RWPE2 (cell line): ENCODE measurements around the gene CILP.
"Not testable (repeated sequence)": the region's sequence is repeated elsewhere in the genome, so short reads cannot be mapped to it uniquely, and the experiment has no call there.

ENCODE experiments used
- ATAC-seq: fragments of 200-7000 bp; cut with Tn5 transposase; 3 replicates; pipeline ENCODE4 v1.9.1; 2021; ENCODE audit warnings: low read depth
- DNase-seq: peaks from one replicate; pipeline ENCODE4 v3.0.0-alpha.2; 2020; ENCODE audit warnings: low spot score
- H3K27ac ChIP-seq: fragments of 450-650 bp; 2 replicates; pipeline ENCODE4 v1.5.1; 2017; ENCODE audit warnings: mild to moderate bottlenecking; ENCODE audit not compliant: poor library complexity, severe bottlenecking
- H3K27me3 ChIP-seq: fragments of 250-450 bp; sonication (Bioruptor Pico); 2 replicates; pipeline ENCODE4 v1.5.1; 2021; ENCODE audit warnings: mild to moderate bottlenecking, moderate library complexity; ENCODE audit not compliant: insufficient read depth, poor library complexity, severe bottlenecking
- H3K36me3 ChIP-seq: fragments of 250-450 bp; sonication (Bioruptor Pico); 2 replicates; pipeline ENCODE4 v1.5.1; 2020; ENCODE audit warnings: low read depth, mild to moderate bottlenecking, moderate library complexity
- H3K4me1 ChIP-seq: fragments of 250-450 bp; sonication (Bioruptor Pico); 2 replicates; pipeline ENCODE4 v1.5.1; 2021; ENCODE audit warnings: mild to moderate bottlenecking, moderate library complexity; ENCODE audit not compliant: insufficient read depth, poor library complexity, severe bottlenecking
- H3K4me3 ChIP-seq: fragments of 250-450 bp; sonication (Bioruptor Pico); 2 replicates; pipeline ENCODE4 v1.5.1; 2021; ENCODE audit warnings: mild to moderate bottlenecking, moderate library complexity; ENCODE audit not compliant: severe bottlenecking
- H3K9me3 ChIP-seq: fragments of 250-450 bp; sonication (Bioruptor Pico); 2 replicates; pipeline ENCODE4 v1.5.1; 2021; ENCODE audit warnings: mild to moderate bottlenecking, moderate library complexity; ENCODE audit not compliant: severe bottlenecking
- TF ChIP-seq, protein P1 (sequence below): fragments of 450-650 bp; IDR thresholded peaks from one replicate; pipeline ENCODE4 v1.5.1; 2017; ENCODE audit warnings: mild to moderate bottlenecking, moderate library complexity; ENCODE audit not compliant: poor library complexity, severe bottlenecking

Gene CILP

DNA sequence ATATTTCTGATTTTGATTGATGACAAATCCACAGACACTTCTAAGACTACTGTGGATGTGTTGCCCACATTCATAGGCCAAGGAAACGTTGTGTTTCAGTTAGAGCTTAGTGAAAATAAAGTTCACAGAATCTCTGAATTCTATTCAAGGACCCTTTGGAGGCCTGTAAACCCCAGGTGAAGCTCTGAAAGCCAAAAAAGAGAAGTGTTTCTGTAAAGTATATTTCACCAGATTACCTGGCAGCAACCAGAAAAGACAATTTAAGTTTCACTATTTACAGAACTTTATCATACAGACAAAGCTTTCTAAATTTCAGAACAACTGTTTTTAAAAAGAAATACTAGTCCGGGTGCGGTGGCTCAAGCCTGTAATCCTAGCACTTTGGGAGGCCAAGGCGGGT lies 28.7 kb downstream of the CILP start:
- Histone ChIP-seq H3K4me1 (peaks cover 19% of the 10 kb centered on the region), H3K36me3 (peaks cover 46% of the 10 kb centered on the region), H3K27me3 (no peaks in the 10 kb centered on the region), H3K27ac (no peak overlapping the region), H3K9me3 (no peaks in the 10 kb centered on the region), H3K4me3 (no peak overlapping the region)
- TF ChIP-seq, protein P1, sequence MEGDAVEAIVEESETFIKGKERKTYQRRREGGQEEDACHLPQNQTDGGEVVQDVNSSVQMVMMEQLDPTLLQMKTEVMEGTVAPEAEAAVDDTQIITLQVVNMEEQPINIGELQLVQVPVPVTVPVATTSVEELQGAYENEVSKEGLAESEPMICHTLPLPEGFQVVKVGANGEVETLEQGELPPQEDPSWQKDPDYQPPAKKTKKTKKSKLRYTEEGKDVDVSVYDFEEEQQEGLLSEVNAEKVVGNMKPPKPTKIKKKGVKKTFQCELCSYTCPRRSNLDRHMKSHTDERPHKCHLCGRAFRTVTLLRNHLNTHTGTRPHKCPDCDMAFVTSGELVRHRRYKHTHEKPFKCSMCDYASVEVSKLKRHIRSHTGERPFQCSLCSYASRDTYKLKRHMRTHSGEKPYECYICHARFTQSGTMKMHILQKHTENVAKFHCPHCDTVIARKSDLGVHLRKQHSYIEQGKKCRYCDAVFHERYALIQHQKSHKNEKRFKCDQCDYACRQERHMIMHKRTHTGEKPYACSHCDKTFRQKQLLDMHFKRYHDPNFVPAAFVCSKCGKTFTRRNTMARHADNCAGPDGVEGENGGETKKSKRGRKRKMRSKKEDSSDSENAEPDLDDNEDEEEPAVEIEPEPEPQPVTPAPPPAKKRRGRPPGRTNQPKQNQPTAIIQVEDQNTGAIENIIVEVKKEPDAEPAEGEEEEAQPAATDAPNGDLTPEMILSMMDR = no peak
- ATAC-seq (no peak), DNase-seq (no peak)

DNA sequence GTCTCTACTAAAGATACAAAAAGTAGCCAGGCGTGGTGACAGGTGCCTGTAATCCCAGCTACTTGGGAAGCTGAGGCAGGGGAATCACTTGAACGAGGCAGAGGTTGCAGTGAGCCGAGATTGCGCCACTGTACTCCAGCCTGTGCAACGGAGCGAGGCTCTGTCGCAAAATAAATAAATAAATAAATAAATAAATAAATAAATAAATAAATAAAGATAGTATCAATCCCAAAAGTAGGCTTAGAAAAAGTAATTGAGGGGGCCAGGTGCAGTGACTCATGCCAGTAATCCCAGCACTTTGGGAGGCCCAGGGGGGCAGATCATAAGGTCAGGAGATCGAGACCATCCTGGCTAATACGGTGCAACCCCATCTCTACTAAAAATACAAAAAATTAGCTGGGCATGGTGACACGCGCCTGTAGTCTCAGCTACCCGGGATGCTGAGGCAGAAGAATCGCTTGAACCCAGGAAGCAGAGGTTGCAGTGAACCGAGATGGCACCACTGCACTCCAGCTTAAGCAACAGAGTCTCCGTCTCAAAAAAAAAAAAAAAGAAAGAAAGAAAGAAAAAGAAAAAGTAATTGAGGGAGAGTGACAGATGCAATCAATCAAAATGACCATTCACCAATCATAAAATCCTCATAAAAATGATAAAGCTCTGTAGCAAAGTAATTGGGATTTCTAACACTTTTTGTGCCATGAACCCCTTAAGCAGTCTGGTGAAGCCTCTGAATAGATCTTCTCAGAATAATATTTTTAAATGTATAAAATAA lies 29.5 kb downstream of the CILP start:
- not testable (repeated sequence) for DNase-seq, ATAC-seq, H3K27me3 ChIP-seq, H3K9me3 ChIP-seq, H3K4me3 ChIP-seq, H3K27ac ChIP-seq
- H3K36me3 ChIP-seq = peaks cover 54% of the 10 kb centered on the region
- peaks cover 19% of the 10 kb centered on the region for H3K4me1 ChIP-seq

DNA sequence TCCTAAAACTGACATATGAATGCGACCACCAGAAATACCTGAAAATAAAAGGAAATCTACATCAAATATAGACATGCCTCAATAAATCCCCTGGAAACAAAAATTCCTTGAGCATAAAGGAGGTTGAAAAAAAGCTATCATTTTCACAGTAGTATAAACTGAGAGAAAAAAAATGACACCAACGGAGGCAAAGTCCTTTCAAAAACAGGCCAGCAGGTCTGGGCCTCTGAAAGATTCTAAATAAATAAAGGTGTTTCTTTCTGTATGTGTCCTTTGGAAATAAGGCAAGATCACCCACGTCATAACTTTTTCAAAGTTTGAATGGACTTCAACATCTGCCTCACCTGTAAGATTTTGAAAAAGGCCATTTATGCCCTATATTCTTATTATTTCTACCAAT lies 31.1 kb downstream of the CILP start:
- Histone ChIP-seq H3K9me3 (no peaks in the 10 kb centered on the region), H3K27ac (no peak overlapping the region), H3K4me1 (peaks cover 19% of the 10 kb centered on the region), H3K4me3 (no peak overlapping the region), H3K27me3 (no peaks in the 10 kb centered on the region), H3K36me3 (peaks cover 65% of the 10 kb centered on the region)
- no peak for ATAC-seq
- TF ChIP-seq, protein P1 = no peak
- no peak for DNase-seq

DNA sequence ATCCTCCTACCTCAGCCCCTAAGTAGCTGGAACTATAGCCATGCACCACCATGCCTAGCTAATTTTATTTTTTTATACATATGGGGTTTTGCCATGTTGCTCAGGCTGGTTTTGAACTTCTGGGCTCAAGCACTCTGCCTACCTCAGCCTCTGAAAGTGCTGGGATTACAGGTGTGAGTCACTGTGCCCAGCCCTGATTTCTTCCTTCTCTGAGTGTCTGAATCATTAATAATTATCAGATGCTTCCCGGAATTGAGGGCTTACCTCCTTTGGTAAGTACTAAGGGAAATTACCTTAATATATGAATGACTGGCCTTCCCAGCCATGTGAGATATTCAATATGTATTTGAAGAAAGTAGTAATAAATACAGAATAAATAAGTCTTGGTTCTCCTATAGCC lies 33.4 kb downstream of the CILP start:
- ATAC-seq (peak; percentile 90), DNase-seq (no peak)
- no peaks in the 10 kb centered on the region for H3K9me3 ChIP-seq
- TF ChIP-seq, protein P1 = no peak
- no peak overlapping the region for H3K4me3 ChIP-seq
- peaks cover 83% of the 10 kb centered on the region for H3K36me3 ChIP-seq
- H3K27me3 ChIP-seq = no peaks in the 10 kb centered on the region
- peaks cover 17% of the 10 kb centered on the region for H3K4me1 ChIP-seq
- no peak overlapping the region for H3K27ac ChIP-seq

DNA sequence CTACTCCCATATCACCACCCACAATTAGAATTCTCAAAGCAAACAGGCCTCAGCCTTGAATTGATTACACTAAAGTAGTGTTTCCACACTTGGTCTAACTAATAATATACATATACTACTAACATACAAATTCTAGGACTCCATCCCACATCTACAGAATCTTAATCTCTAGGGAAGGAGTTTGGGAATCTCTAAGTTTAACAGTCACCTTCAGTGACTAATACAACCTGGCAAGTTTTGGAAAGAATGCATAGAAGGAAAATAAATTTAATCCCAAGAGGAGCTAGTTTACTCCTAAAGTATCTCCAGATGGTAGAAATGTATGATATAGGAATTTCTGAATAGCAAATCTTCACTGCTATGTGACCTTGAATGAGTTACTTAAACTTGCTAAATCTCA lies 35.2 kb downstream of the CILP start:
- no peak for ATAC-seq
- peaks cover 84% of the 10 kb centered on the region for H3K36me3 ChIP-seq
- H3K9me3 ChIP-seq = no peaks in the 10 kb centered on the region
- no peak for DNase-seq
- no peak overlapping the region for H3K4me3 ChIP-seq
- no peak overlapping the region for H3K27ac ChIP-seq
- TF ChIP-seq, protein P1 = no peak
- H3K27me3 ChIP-seq = no peaks in the 10 kb centered on the region
- H3K4me1 ChIP-seq = peaks cover 9% of the 10 kb centered on the region
